ENCODE results near the gene TACC2. TPM values are rescaled to one million over a fixed set of nuclear protein-coding genes. Genes with fewer than 3 reads are reported as not detected.

TACC2 gene
- total and polyA plus RNA-seq, 9 of the 15 experiments (the other 6 are each of a cell fraction or from before 2014, with no cell fraction given) = under 0.01 to 0.35 (median 0.03) TPM; not detected in 6

- BruUV-seq (replicated peaks) = no TSS peak
- Histone ChIP-seq H3K4me3 (no peak overlapping the region), H3K27ac (ENCODE audit: extremely low read depth, low read depth, low read length) (no peak overlapping the region), H2AFZ (ENCODE audit: low read depth, low read length) (no peak overlapping the region), H3K9me3 (replicated peaks; ENCODE audit: control insufficient read depth, insufficient read depth, low read depth, low read length) (no peaks in the 10 kb centered on the region), H4K20me1 (replicated peaks; ENCODE audit: control insufficient read depth, insufficient read depth, low read length) (no peaks in the 10 kb centered on the region), H3K27me3 (ENCODE audit: control insufficient read depth in 2 of 2, insufficient read depth in 2 of 2, low read length in 2 of 2) (peaks cover 2 to 24% of the 10 kb centered on the region in 2 experiments; a peak in 2 of 5 replicates), H3K9me1 (ENCODE audit: control insufficient read depth, insufficient read depth, low read length) (no peaks in the 10 kb centered on the region), H3K79me2 (ENCODE audit: control insufficient read depth, insufficient read depth, low read length) (no peaks in the 10 kb centered on the region), H3K4me2 (ENCODE audit: insufficient read depth, low read length) (no peak overlapping the region), H3K4me1 (replicated peaks in 1 of 2; ENCODE audit: control insufficient read depth in 2 of 2, insufficient read depth in 2 of 2, low read length in 2 of 2) (no peaks in the 10 kb centered on the region), H3K36me3 (ENCODE audit: control insufficient read depth, insufficient read depth, low read length) (no peaks in the 10 kb centered on the region), H3K9ac (ENCODE audit: insufficient read depth in 1 of 2, low read depth in 2 of 2, low read length in 2 of 2) (no peak overlapping the region)
- TF ChIP-seq ZNF324 (CRISPR knock-in tag; IDR thresholded peaks at IDR 0.05) (no peak), ZNF224 (CRISPR knock-in tag; IDR thresholded peaks at IDR 0.05) (no peak), NCOA6 (IDR thresholded peaks at IDR 0.05) (no peak), USF2 (CRISPR knock-in tag; IDR thresholded peaks at IDR 0.05) (no peak)
- intact Hi-C loops (cut with micrococcal nuclease) = no loop called here
- in situ Hi-C loops (cut with MboI) = no loop called here
- DNase-seq (ENCODE audit: extremely low read depth in 1 of 4, low spot score in 3 of 4) (no peak), ATAC-seq (no peak), FAIRE-seq (no peak)
- CTCF ChIA-PET (ENCODE audit: low intra/inter-chr PET ratio) = no interaction called here
- POLR2A ChIA-PET = no interaction called here
- 0% methylated on average over 3 of the region's 4 CpGs for WGBS (ENCODE audit: insufficient coverage, low coverage, missing lambda C conversion rate)
Measured at GRCh38 chr10:122227754-122228153, 238.8 kb downstream of the TACC2 start.

- H3K4me2 ChIP-seq (ENCODE audit: insufficient read depth, low read length) = no peak overlapping the region
- H3K9me3 ChIP-seq (replicated peaks; ENCODE audit: control insufficient read depth, insufficient read depth, low read depth, low read length) = no peaks in the 10 kb centered on the region
- no peaks in the 10 kb centered on the region for H3K4me1 ChIP-seq (replicated peaks in 1 of 2; ENCODE audit: control insufficient read depth in 2 of 2, insufficient read depth in 2 of 2, low read length in 2 of 2)
- H3K9me1 ChIP-seq (ENCODE audit: control insufficient read depth, insufficient read depth, low read length) = no peaks in the 10 kb centered on the region
- WGBS (ENCODE audit: insufficient coverage, low coverage, missing lambda C conversion rate) = 0% methylated on average over 2 of the region's 2 CpGs
- in situ Hi-C loops (cut with MboI) = no loop called here
- ATAC-seq (no peak), FAIRE-seq (no peak), DNase-seq (ENCODE audit: extremely low read depth in 1 of 4, low spot score in 3 of 4) (no peak)
- H3K27ac ChIP-seq (ENCODE audit: extremely low read depth, low read depth, low read length) = no peak overlapping the region
- no peaks in the 10 kb centered on the region for H3K79me2 ChIP-seq (ENCODE audit: control insufficient read depth, insufficient read depth, low read length)
- peaks cover 0 to 21% of the 10 kb centered on the region in 2 experiments; a peak in 2 of 5 replicates for H3K27me3 ChIP-seq (ENCODE audit: control insufficient read depth in 2 of 2, insufficient read depth in 2 of 2, low read length in 2 of 2)
- POLR2A ChIA-PET = no interaction called here
- CTCF ChIA-PET (ENCODE audit: low intra/inter-chr PET ratio) = no interaction called here
- no peaks in the 10 kb centered on the region for H4K20me1 ChIP-seq (replicated peaks; ENCODE audit: control insufficient read depth, insufficient read depth, low read length)
- H3K36me3 ChIP-seq (ENCODE audit: control insufficient read depth, insufficient read depth, low read length) = no peaks in the 10 kb centered on the region
- no TSS peak for BruUV-seq (replicated peaks)
- intact Hi-C loops (cut with micrococcal nuclease) = no loop called here
- no peak overlapping the region for H3K9ac ChIP-seq (ENCODE audit: insufficient read depth in 1 of 2, low read depth in 2 of 2, low read length in 2 of 2)
- H2AFZ ChIP-seq (ENCODE audit: low read depth, low read length) = no peak overlapping the region
- H3K4me3 ChIP-seq = no peak overlapping the region
- no peak for TF ChIP-seq NELFE (IDR thresholded peaks at IDR 0.05; ENCODE audit: insufficient read depth, insufficient read length)
- no peak for TF ChIP-seq ZNF197 (CRISPR knock-in tag; IDR thresholded peaks at IDR 0.05; ENCODE audit: low read depth)
- no peak for TF ChIP-seq KHSRP (IDR thresholded peaks at IDR 0.05)
- TF ChIP-seq TEAD4 (IDR thresholded peaks at IDR 0.05; ENCODE audit: low read length) = no peak
- no peak for TF ChIP-seq TEAD4 (CRISPR knock-in tag; IDR thresholded peaks at IDR 0.05; ENCODE audit: borderline replicate concordance)
- TF ChIP-seq ZBTB17 (CRISPR knock-in tag; IDR thresholded peaks at IDR 0.05) = no peak
- no peak for TF ChIP-seq PHF8 (IDR thresholded peaks at IDR 0.05; ENCODE audit: borderline replicate concordance, low read length)
- no peak for TF ChIP-seq JUND (IDR thresholded peaks at IDR 0.05; ENCODE audit: borderline replicate concordance, low read depth, low read length)
- no peak for TF ChIP-seq JUND (tag; IDR thresholded peaks at IDR 0.05; ENCODE audit: borderline replicate concordance, low read depth, low read length)
- no peak for TF ChIP-seq SFPQ (IDR thresholded peaks at IDR 0.05; ENCODE audit: low read depth, low read length)
Measured at GRCh38 chr10:122229666-122230065, 240.7 kb downstream of the TACC2 start.
